ENCODE results near the gene CCDC178. TPM values are rescaled to one million over a fixed set of nuclear protein-coding genes. Genes with fewer than 3 reads are reported as not detected.
"Not testable (repeated sequence)": the region's sequence is repeated elsewhere in the genome, so short reads cannot be mapped to it uniquely, and the experiment has no call there.

CCDC178 gene
- total and polyA plus RNA-seq, 9 donors, result 0.43 to 0.84 (median 0.54) TPM

DNA sequence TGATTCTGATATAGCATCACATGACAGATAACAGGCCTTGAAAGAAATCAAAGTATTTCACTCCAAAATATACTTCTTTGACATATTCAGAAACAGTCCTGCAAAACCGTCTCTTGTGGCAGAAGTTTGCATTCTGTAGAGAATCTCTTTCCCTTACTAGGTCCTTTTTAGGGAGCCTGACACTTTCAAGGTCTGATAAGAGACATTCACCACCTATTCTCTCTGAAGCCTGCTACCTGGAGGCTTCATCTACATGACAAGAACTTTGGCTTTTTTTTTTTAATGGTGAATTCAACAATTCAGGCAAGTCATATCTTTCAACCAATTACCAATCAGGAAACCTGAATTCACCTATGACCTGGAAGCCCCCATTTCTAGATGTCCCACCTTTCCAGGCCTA is 83.8 kb downstream of the CCDC178 start:
- Histone ChIP-seq H3K27me3 (ENCODE audit: control insufficient read depth, insufficient read depth, low read length) (no peaks in the 10 kb centered on the region), H3K27ac (ENCODE audit: low read length) (no peak overlapping the region), H3K9me3 (replicated peaks; ENCODE audit: control insufficient read depth, low read depth, low read length) (no peaks in the 10 kb centered on the region), H3K4me1 (ENCODE audit: control insufficient read depth, insufficient read depth, low read length) (no peaks in the 10 kb centered on the region), H3K4me3 (ENCODE audit: low read length) (no peak overlapping the region), H3K36me3 (ENCODE audit: control insufficient read depth, insufficient read depth, low read length) (no peaks in the 10 kb centered on the region)
- DNase-seq, result no peak
- WGBS (ENCODE audit: insufficient coverage), result 80% methylated on average over 1 of the region's 1 CpG

- DNase-seq, result no peak
- Histone ChIP-seq H3K4me1 (ENCODE audit: control insufficient read depth, insufficient read depth, low read length) (no peaks in the 10 kb centered on the region), H3K27me3 (ENCODE audit: control insufficient read depth, insufficient read depth, low read length) (no peaks in the 10 kb centered on the region), H3K36me3 (ENCODE audit: control insufficient read depth, insufficient read depth, low read length) (no peaks in the 10 kb centered on the region), H3K9me3 (replicated peaks; ENCODE audit: control insufficient read depth, low read depth, low read length) (no peaks in the 10 kb centered on the region), H3K27ac (ENCODE audit: low read length) (no peak overlapping the region), H3K4me3 (ENCODE audit: low read length) (no peak overlapping the region)
- no CpG with 5 or more reads among the region's 1 CpG for WGBS (ENCODE audit: insufficient coverage)
These were observed 84.8 kb downstream of the CCDC178 start for GRCh38 chr18:33355756-33356155.

- H3K27me3 ChIP-seq (ENCODE audit: control insufficient read depth, insufficient read depth, low read length), result no peaks in the 10 kb centered on the region
- WGBS (ENCODE audit: insufficient coverage), result no CpG with 5 or more reads among the region's 1 CpG
These were observed 85.3 kb downstream of the CCDC178 start for GRCh38 chr18:33355263-33355662.

GRCh38 chr18:33350256-33350655 is 90.3 kb downstream of the CCDC178 start:
- Histone ChIP-seq H3K36me3 (ENCODE audit: control insufficient read depth, insufficient read depth, low read length) (no peaks in the 10 kb centered on the region), H3K9me3 (replicated peaks; ENCODE audit: control insufficient read depth, low read depth, low read length) (no peaks in the 10 kb centered on the region), H3K27me3 (ENCODE audit: control insufficient read depth, insufficient read depth, low read length) (no peaks in the 10 kb centered on the region), H3K27ac (ENCODE audit: low read length) (no peak overlapping the region), H3K4me3 (ENCODE audit: low read length) (no peak overlapping the region), H3K4me1 (ENCODE audit: control insufficient read depth, insufficient read depth, low read length) (no peaks in the 10 kb centered on the region)
- DNase-seq, result peak; percentile 27
- WGBS (ENCODE audit: insufficient coverage), result no CpG with 5 or more reads among the region's 2 CpGs

More at GRCh38 chr18:33355263-33355662, 85.3 kb downstream of the CCDC178 start:
- no peak for DNase-seq
- Histone ChIP-seq H3K36me3 (ENCODE audit: control insufficient read depth, insufficient read depth, low read length) (no peaks in the 10 kb centered on the region), H3K4me3 (ENCODE audit: low read length) (no peak overlapping the region), H3K9me3 (replicated peaks; ENCODE audit: control insufficient read depth, low read depth, low read length) (no peaks in the 10 kb centered on the region), H3K27ac (ENCODE audit: low read length) (no peak overlapping the region), H3K4me1 (ENCODE audit: control insufficient read depth, insufficient read depth, low read length) (no peaks in the 10 kb centered on the region)

DNA sequence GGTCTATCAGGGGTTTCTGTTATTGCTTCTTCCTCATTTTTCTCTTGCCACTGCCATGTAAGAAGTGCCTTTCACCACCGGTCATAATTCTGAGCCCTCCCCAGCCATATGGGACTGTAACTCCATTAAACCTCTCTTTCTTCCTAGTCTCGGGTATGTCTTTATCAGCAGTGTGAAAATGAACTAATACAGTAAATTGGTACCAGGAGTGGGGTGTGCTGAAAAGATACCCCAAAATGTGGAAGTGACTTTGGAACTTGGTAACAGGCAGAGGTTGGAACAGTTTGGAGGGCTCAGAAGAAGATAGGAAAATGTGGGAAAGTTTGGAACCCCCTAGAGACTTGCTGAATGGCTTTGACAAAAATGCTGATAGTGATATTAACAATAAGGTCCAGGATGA is 100.8 kb downstream of the CCDC178 start:
- DNase-seq; H3K27me3 ChIP-seq (ENCODE audit: control insufficient read depth, insufficient read depth, low read length); H3K27ac ChIP-seq (ENCODE audit: low read length); H3K9me3 ChIP-seq (replicated peaks; ENCODE audit: control insufficient read depth, low read depth, low read length); H3K4me3 ChIP-seq (ENCODE audit: low read length); H3K36me3 ChIP-seq (ENCODE audit: control insufficient read depth, insufficient read depth, low read length); H3K4me1 ChIP-seq (ENCODE audit: control insufficient read depth, insufficient read depth, low read length): not testable (repeated sequence)
- no CpG with 5 or more reads among the region's 2 CpGs for WGBS (ENCODE audit: insufficient coverage)

DNA sequence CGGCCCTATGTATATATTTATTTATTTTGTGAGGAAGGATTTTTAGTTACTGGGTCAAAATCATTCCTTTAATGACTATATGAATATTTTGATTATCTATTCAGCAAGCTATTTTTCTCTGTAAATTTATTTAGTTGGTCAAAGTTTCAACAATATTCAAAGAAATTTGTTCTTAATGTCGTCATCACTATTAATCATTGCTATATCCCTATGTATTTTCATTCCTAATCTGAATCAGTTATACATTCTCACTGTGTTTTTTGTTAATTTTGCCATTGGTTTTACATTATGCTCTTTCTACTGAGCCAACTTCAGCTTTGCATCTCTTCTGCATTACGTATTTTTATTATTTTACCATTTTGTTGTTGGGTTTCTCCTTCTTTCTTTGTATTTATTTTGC is 105.7 kb downstream of the CCDC178 start:
- no peak for DNase-seq
- no CpG with 5 or more reads among the region's 3 CpGs for WGBS (ENCODE audit: insufficient coverage)

DNA sequence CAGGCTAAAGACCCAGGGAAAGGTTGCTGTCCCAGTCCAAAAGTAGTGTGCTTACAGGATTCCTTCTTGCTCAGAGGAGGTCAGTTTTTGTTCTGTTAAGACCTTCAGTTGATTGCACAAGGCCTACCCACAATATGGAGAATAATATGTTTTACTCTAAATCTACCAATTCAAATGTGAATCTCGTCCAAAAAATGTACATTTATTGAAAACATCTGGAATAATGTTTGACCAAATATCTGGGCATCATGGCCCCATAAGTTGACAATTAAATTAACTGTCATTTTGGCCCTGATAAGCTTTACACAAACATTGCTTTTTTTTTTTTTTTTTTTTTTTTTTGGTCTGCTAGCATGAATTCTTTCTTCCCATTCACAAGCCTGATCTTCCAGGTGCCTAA is 109.8 kb downstream of the CCDC178 start:
- no peak overlapping the region for H3K27ac ChIP-seq (ENCODE audit: low read length)
- no peak for DNase-seq
- no peaks in the 10 kb centered on the region for H3K27me3 ChIP-seq (ENCODE audit: control insufficient read depth, insufficient read depth, low read length)
- WGBS (ENCODE audit: insufficient coverage), result no CpG with 5 or more reads among the region's 1 CpG
- no peak overlapping the region for H3K4me3 ChIP-seq (ENCODE audit: low read length)
- no peaks in the 10 kb centered on the region for H3K4me1 ChIP-seq (ENCODE audit: control insufficient read depth, insufficient read depth, low read length)
- H3K9me3 ChIP-seq (replicated peaks; ENCODE audit: control insufficient read depth, low read depth, low read length), result no peaks in the 10 kb centered on the region
- H3K36me3 ChIP-seq (ENCODE audit: control insufficient read depth, insufficient read depth, low read length), result no peaks in the 10 kb centered on the region

More for the DNA sequence above, 105.7 kb downstream of the CCDC178 start:
- Histone ChIP-seq H3K36me3 (ENCODE audit: control insufficient read depth, insufficient read depth, low read length) (no peaks in the 10 kb centered on the region), H3K27ac (ENCODE audit: low read length) (no peak overlapping the region), H3K9me3 (replicated peaks; ENCODE audit: control insufficient read depth, low read depth, low read length) (no peaks in the 10 kb centered on the region), H3K27me3 (ENCODE audit: control insufficient read depth, insufficient read depth, low read length) (no peaks in the 10 kb centered on the region), H3K4me3 (ENCODE audit: low read length) (no peak overlapping the region), H3K4me1 (ENCODE audit: control insufficient read depth, insufficient read depth, low read length) (no peaks in the 10 kb centered on the region)

GRCh38 chr18:33326975-33327374 is 113.5 kb downstream of the CCDC178 start:
- no peak overlapping the region for H3K27ac ChIP-seq (ENCODE audit: low read length)
- DNase-seq, result no peak
- H3K4me3 ChIP-seq (ENCODE audit: low read length), result no peak overlapping the region
- H3K4me1 ChIP-seq (ENCODE audit: control insufficient read depth, insufficient read depth, low read length), result no peaks in the 10 kb centered on the region
- WGBS (ENCODE audit: insufficient coverage), result no CpG with 5 or more reads among the region's 4 CpGs
- H3K27me3 ChIP-seq (ENCODE audit: control insufficient read depth, insufficient read depth, low read length), result no peaks in the 10 kb centered on the region
- H3K36me3 ChIP-seq (ENCODE audit: control insufficient read depth, insufficient read depth, low read length), result no peaks in the 10 kb centered on the region
- no peaks in the 10 kb centered on the region for H3K9me3 ChIP-seq (replicated peaks; ENCODE audit: control insufficient read depth, low read depth, low read length)

DNA sequence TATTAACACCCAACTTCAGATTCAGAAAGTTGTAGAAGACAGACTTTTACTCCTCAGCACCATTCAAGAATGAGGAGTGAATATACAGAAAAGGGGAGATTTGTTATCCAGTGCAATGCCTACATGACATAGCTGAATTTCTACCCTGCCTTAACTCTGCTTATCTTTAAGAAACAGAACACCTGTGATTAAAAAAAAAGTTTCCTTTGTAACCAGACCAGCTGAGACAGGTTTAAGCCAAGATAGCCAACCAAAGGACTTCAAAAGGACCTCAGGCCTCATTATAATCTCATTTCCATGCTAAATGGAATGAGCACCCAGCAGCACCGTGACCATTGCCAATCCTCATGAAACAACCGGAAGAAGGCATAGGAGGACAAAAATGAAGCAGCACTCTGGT is 122.9 kb downstream of the CCDC178 start:
- no peak for DNase-seq
- no peaks in the 10 kb centered on the region for H3K4me1 ChIP-seq (ENCODE audit: control insufficient read depth, insufficient read depth, low read length)
- no peak overlapping the region for H3K4me3 ChIP-seq (ENCODE audit: low read length)
- no peak overlapping the region for H3K27ac ChIP-seq (ENCODE audit: low read length)
- 100% methylated on average over 1 of the region's 2 CpGs for WGBS (ENCODE audit: insufficient coverage)
- H3K27me3 ChIP-seq (ENCODE audit: control insufficient read depth, insufficient read depth, low read length), result no peaks in the 10 kb centered on the region
- no peaks in the 10 kb centered on the region for H3K36me3 ChIP-seq (ENCODE audit: control insufficient read depth, insufficient read depth, low read length)
- H3K9me3 ChIP-seq (replicated peaks; ENCODE audit: control insufficient read depth, low read depth, low read length), result no peaks in the 10 kb centered on the region

- no peaks in the 10 kb centered on the region for H3K4me1 ChIP-seq (ENCODE audit: control insufficient read depth, insufficient read depth, low read length)
- H3K9me3 ChIP-seq (replicated peaks; ENCODE audit: control insufficient read depth, low read depth, low read length), result no peaks in the 10 kb centered on the region
- WGBS (ENCODE audit: insufficient coverage), result 95% methylated on average over 25 of the region's 33 CpGs
- H3K27ac ChIP-seq (ENCODE audit: low read length), result no peak overlapping the region
- no peak overlapping the region for H3K4me3 ChIP-seq (ENCODE audit: low read length)
- H3K36me3 ChIP-seq (ENCODE audit: control insufficient read depth, insufficient read depth, low read length), result no peaks in the 10 kb centered on the region
- no peak for DNase-seq
- no peaks in the 10 kb centered on the region for H3K27me3 ChIP-seq (ENCODE audit: control insufficient read depth, insufficient read depth, low read length)
These were observed 124.4 kb downstream of the CCDC178 start for GRCh38 chr18:33316146-33316587.

- no CpG with 5 or more reads among the region's 1 CpG for WGBS (ENCODE audit: insufficient coverage)
- Histone ChIP-seq H3K9me3 (replicated peaks; ENCODE audit: control insufficient read depth, low read depth, low read length) (no peaks in the 10 kb centered on the region), H3K36me3 (ENCODE audit: control insufficient read depth, insufficient read depth, low read length) (no peaks in the 10 kb centered on the region), H3K4me3 (ENCODE audit: low read length) (no peak overlapping the region), H3K27ac (ENCODE audit: low read length) (no peak overlapping the region), H3K4me1 (ENCODE audit: control insufficient read depth, insufficient read depth, low read length) (no peaks in the 10 kb centered on the region), H3K27me3 (ENCODE audit: control insufficient read depth, insufficient read depth, low read length) (no peaks in the 10 kb centered on the region)
- DNase-seq, result no peak
These were observed 133.0 kb downstream of the CCDC178 start for GRCh38 chr18:33307520-33307919.
